Pulmonary artery endothelial cell (primary cell): ENCODE data around the gene ARHGEF28. TPM values are rescaled to one million over a fixed set of nuclear protein-coding genes. Genes with fewer than 3 reads are reported as not detected.

Experiments used
- total RNA-seq: library from RNA; depleted of rRNA; stranded (reverse); fragments of >200 nt; gene quantifications from 2 replicates; pipeline ENCODE4 v1.2.3, GENCODE V29; 2014

ARHGEF28 gene
- total RNA-seq, 1 donor from 2014 or later: 74.8 TPM

Other genes starting within 250 kb of the ARHGEF28 start
- gene FOXD1, start 177.4 kb upstream of the ARHGEF28 start, total RNA-seq: 0.20 and 1.1 TPM in 2 replicates
- 329 and 374 TPM in 2 replicates for gene BTF3, start 127.8 kb upstream of the ARHGEF28 start, total RNA-seq
- 11.0 and 14.2 TPM in 2 replicates for gene ANKRA2, start 60.6 kb upstream of the ARHGEF28 start, total RNA-seq
- gene UTP15, start 60.5 kb upstream of the ARHGEF28 start, total RNA-seq: 19.8 and 26.3 TPM in 2 replicates